ENCODE measurements around the gene TMEM31.
"Not testable (repeated sequence)": the region's sequence is repeated elsewhere in the genome, so short reads cannot be mapped to it uniquely, and the experiment has no call there.

TMEM31 gene

DNA sequence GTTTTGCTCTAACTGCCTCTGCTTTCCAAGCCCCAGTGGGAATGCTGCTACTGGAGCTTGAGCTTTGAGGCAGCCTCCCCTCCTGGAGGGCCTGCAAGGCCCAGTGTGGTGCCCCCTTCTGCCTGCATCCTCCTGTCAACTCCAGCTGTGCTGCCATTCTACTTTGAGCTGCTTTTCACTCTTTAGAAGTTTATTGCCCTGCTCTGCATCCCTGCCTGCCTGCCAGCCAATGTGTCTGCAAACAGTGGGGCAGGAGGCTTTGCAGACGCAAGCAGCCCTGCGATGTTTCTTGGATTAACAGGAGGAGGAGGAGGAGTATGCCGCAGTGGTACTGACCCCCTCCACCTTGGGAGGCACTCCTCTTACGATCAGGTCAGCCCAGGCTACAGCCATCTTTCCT lies 16.4 kb downstream of the TMEM31 start:
- no peak for DNase-seq

DNA sequence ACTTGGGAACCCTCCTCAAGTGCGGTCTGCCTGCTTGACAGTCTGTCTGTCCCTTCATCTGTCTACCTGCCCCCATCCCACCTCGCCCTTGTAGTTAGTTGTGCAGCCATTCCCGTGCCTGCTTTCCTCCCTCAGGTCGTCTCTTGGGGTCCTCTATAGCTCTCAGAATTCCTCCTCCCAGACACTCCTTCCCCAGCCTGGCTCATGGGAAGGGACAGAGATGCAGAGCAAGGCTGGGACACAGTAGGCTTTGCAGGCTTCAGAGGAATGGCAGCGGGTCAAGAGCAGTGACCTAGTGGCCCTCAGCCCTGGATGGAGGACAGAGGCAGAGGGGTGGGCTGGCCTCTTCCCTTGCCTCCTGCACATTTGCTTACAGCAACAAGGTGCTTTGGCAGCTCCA lies 18.3 kb downstream of the TMEM31 start:
- no peak for DNase-seq

DNA sequence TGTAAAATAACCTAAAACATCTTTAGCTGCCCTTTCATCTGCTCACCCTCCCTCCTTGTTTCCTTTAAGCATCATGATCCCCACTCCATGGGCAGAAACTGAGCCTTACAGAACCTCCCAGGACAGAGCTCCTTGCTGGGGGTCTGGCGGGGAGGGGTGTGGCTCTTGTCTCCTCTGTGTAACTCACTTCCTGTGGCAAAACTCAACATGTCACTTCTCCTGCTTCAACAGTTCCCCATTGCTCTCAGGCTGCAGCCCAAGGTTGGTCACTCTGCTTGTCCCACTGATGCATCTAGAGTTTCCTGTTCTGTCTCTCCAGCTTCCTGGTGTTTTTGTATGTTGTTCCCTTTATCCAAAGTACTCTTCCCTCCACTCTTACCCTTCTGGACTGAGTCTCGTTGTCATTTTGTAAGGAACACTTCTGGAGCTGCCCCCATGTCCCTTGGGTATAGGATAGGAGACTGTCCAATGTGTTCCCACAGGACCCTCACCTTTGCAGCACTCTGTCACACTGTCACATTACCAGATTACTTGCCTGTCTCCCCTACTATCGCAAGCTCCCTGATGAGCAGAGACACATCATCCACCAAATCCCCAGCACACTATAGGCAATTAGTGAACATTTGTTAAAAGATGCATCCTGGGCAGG lies 19.6 kb downstream of the TMEM31 start:
- DNase-seq = no peak

DNA sequence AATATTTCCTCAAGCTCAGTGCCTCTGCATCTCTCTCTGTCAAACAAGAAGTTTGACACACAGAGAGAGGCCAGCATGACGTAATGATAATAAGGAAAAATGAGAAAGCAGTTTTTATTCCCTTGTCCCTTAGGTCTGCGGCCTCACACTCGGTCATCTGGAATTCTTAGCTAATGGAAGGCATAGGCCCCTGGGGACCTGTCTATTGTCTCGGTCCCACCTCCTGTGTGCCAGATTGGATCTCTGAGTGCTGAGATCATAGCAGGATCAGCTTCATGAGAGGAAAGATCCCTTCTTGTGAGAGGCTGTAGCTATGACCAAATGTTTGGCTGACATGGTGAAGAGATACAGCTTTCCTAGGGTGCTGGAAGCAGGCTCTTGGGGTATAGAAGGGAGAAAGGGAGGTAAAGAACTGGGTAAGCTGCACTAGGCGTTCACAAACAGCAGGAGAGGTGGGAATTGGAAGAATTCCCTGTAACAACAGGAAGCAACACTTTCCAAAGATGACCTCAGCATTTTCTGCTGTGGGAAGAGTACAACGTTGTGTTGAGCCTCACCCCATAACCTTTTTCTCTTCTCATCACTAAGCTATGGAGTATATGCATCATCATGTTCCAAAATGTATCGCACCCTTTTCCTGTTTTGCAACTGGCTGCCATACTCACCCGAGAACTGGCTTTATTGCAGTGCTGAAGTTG lies 20.2 kb downstream of the TMEM31 start:
- DNase-seq = no peak

DNA sequence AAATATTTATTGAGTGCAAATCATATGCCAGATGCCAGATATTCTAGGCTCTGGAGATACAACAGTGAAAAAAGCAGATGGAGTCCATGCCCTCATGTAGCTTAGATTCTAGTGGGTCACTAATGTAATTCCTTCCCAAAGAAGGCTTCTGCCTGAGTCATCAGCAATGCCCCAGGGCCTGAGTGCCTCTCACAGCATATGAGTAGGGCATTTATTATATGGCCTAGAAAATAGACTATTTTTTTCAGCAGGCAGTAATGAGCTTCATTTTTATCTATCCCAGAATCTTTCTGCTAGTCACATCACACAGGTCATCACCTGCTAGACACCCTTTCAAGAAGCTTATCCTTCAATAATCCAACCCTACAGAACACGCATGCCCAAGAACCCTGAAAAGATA lies 22.3 kb downstream of the TMEM31 start:
- no peak for DNase-seq

DNA sequence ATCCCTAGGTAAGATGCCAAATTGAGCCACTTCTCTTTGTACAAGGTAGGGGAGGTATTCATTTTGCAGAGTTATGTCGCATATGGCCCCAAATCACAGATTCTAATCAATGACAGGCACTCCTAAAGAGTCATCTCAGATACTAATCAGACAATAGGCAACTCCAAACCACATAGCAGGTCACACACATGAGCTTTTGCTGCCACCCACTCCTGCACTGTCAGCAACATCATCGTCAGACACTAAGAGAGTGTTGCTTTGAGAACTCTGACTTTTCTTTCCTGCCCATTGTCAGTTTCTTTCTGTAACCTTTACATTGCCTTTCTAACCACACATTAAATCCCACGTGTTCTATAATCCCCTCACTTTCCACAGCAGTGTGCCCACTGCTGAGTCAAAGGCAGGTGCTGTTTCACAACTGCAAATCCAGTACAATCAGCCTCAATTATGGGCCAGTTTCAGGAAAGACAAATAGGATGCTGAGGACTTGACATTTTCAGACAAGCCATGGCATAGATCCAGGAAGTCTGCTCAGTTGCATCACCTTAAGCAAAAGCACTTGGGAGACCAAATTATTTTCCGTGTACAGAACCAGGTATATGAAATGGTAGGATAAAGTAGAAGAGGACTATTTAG lies 23.5 kb downstream of the TMEM31 start:
- no peak for DNase-seq

DNA sequence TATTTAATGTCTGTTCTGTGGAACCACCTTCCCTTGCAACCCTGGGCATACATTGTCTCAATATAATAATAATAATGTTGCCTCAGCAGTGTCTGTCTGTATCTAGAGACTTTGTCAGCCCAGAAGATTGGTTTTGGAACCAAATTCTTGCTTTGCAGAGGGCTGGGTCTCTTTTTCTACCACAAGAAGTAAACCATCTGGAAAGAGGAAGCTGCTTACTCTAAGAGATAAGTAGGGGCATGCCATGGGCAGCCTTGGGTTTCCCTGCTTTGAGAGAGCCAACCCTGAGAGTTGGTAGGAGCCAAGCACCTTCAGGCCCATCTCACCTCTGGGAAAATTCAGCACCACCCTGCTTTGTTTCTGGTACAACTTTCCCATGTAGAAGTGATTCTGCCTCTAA lies 27.0 kb downstream of the TMEM31 start:
- DNase-seq = no peak

DNA sequence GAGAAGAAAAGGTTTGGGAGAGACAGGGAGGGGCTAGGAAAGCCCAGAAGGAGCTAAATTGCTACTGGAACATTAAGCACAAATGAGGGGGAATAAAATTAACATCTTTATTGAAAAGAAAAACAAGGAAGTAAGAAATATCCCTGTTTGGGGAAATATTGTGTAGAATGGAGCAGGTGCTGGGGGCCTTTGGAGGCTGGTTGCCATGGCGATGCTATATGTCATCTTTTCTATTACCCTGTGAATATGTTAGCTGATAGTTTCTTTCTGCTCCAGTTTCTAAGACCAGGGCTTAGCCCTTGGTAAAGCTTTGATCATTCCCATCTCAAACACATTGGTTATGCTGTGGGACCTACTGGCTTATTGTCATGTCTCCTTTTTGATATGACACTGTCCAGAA lies 28.7 kb downstream of the TMEM31 start:
- DNase-seq = no peak

DNA sequence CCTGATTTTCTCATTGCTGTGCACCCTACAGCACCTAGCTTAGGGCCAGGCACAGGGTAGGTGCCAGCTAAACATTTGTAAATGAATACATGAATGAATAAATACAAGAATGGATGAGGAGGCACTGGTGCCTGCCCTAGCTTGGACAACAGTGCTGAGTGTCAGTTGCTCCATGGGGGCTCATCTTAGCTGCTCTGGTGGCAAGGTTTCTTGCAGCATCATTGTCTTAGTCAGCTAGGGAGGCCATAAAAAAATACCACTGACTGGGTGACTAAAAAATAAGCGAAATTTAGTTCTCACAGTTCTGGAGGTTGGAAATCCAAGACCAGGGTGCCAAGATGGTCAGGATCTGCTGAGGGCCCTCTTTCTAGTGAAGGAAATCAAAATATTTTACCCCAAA lies 31.2 kb downstream of the TMEM31 start:
- DNase-seq = no peak

DNA sequence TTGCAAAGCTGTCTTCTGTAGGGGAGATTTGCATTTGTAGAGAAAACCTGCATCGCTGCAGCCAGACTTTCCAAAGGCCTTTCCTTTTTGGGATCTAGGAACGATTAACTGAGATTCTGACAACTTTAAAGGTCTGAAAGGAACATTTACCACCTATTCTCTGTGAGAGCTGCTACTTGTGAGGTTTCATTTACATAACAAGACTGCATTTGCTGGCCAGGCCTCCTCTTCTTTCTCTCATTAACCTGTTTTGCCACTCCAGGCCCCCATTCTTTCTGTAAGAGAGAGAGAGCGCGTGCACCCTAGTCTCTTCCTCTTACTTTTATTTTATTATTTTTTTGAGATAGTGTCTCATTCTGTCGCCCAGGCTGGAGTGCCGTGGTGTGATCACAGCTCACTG lies 31.6 kb downstream of the TMEM31 start:
- no peak for DNase-seq

DNA sequence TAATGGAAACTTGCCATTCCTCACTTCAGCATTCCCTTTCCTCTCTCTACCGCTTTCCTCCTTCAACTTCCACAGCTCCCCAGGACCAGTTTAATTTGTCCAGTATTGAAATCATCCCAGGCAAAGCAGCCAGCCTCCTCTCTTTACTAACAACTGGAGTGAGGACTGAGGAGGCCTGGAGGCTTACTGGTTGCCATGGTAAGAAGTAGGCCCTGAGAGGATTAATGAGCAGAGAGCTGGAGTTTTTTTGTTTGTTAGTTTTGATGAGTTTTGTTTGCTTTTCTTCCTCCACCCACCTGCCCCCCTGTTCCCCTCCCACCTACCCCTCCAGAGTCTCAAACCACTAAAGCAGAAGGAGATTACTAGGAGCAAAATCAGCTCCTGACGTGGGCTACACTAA lies 36.5 kb downstream of the TMEM31 start:
- DNase-seq = no peak

DNA sequence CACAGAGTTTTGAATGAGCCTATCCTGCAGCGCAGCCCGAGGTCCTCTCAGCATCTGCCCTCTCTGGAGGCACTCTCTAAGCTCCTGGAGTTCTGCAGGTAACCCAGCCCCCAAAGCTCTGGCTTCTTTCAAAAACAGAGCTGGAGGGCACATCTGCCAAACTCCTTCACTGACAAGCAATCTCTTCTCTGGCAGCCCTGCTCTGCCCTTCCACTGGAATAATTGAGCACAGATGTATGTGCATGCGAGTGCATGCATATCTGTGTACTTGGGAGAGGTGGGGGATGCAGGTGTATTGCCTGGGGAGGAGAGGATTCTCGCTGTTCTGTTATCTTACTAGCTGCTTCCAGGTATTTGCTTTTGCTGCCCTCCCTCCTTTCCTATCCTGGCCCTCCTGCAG lies 43.7 kb downstream of the TMEM31 start:
- DNase-seq = no peak

DNA sequence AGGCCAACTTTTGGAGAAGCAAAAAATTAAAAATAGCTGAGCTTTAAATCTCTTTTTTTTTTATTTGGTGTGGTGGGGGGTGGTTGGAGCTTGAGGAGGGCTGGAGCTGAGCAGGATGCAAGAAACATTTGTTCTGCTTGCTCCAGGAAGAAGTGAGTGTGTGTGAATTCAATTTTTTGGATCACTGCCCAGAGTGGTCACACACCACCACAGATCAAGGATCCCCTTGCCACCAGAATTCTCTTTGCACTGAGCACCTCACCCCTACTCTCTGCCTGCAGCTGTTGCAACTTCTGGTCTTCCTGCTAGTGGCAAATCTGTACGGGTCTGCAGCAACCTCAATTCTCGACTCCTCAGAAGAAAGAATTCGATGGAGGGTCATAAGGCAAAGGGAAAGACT lies 46.0 kb downstream of the TMEM31 start:
- no peak for DNase-seq

DNA sequence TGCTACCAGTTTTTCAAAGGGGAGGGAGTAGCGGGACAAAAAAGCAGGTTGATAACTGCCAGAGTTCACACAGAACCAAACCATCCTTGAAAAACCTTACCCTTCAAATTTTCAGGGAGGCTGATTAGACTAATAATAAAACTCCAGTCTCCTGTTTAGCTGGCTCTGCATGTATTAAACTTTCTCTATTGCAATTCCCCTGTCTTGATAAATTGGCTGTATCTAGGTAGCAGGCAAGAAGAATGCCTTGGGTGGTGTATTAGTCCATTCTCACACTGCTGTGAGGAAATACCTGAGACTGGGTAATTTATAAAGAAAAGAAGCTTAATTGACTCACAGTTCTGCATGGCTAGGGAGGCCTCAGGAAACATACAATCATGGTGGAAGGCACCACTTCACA lies 47.8 kb downstream of the TMEM31 start:
- no peak for DNase-seq

DNA sequence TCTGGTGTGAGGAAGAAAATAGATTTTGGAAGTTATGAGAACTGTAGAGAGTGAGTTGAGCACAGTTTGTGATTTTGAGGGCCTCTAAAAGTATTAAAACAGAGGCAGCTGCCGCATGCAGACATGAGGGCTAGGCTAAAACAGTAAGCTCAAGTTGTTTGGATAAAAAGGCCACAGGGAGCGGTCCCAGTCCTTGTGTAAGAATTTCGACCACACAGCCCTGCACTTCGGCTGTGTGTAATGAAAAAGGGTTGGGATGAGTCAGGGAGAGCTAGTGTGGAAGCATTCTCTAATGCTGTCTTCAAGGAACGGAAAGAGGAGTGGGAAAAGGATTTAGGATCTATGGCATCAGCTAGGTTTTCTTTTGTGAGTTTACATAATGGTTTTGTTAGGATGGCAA lies 52.8 kb downstream of the TMEM31 start:
- DNase-seq = not testable (repeated sequence)

Data from SHP77 treated with DMSO at 0.1 percent for 48 hours (cell line).